Fibroblast of villous mesenchyme (primary cell): ENCODE results near the gene GRK3. TPM values are rescaled to one million over a fixed set of nuclear protein-coding genes. Genes with fewer than 3 reads are reported as not detected.

Source experiments
- DNase-seq: peaks from one replicate; pipeline ENCODE4 v3.0.0-alpha.2; 2010; ENCODE audit warnings: low read depth
- H3K4me3 ChIP-seq: 2 replicates; pipeline ENCODE4 v1.5.1; 2011; ENCODE audit warnings: low read depth, mild to moderate bottlenecking, low read length
- total RNA-seq: library from RNA; depleted of rRNA; stranded (reverse); fragments of >200 nt; gene quantifications from 2 replicates; pipeline ENCODE4 v1.2.3, GENCODE V29; 2012
- TF ChIP-seq, protein P1 (sequence below): IDR thresholded peaks from 2 replicates; pipeline ENCODE4 v1.5.1; 2012; ENCODE audit warnings: low read depth, mild to moderate bottlenecking, low read length; ENCODE audit not compliant: insufficient read depth

GRK3 gene
- total RNA-seq, 1 donor, result 1.7 TPM

DNA sequence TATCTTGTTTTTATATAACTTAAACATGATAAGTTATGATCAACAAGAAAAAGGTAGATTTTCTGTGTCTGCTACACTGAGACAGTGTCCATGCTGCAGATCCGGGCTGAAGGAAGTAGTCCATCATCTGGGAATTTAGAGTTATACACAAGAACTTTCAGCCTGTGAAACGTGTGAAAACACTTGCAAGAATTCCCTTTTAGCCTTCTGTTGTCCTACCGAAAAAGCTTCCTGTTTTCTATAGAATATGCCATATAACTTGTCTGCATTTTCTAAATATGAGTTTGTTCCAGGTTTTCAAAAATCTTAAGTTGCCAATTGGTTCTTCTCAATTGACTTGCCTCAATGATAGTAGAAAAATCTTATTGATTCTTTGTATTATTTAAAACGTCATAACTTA lies 113.2 kb downstream of the GRK3 start:
- no peak for DNase-seq
- TF ChIP-seq, protein P1, sequence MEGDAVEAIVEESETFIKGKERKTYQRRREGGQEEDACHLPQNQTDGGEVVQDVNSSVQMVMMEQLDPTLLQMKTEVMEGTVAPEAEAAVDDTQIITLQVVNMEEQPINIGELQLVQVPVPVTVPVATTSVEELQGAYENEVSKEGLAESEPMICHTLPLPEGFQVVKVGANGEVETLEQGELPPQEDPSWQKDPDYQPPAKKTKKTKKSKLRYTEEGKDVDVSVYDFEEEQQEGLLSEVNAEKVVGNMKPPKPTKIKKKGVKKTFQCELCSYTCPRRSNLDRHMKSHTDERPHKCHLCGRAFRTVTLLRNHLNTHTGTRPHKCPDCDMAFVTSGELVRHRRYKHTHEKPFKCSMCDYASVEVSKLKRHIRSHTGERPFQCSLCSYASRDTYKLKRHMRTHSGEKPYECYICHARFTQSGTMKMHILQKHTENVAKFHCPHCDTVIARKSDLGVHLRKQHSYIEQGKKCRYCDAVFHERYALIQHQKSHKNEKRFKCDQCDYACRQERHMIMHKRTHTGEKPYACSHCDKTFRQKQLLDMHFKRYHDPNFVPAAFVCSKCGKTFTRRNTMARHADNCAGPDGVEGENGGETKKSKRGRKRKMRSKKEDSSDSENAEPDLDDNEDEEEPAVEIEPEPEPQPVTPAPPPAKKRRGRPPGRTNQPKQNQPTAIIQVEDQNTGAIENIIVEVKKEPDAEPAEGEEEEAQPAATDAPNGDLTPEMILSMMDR, result no peak
- H3K4me3 ChIP-seq, result no peak overlapping the region

DNA sequence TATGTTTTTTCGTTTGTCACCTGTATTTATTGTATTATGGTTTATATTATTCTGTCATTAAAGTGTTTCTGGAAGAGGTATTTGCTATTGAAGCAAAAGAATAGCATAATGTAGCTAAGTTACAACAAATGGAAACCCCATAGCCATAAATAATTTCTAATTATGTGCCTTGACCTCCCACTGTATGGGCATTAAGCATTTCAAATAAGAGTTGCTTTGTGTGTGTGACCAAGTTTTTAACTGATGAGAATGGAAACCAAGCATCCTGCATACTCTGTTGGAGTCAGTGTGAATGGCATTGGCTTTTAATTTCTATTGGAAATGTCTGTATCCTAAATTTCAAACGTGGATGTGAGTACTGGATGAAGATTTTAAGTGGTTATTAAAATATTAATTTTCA lies 115.6 kb downstream of the GRK3 start:
- TF ChIP-seq, protein P1, result no peak
- H3K4me3 ChIP-seq, result no peak overlapping the region
- DNase-seq, result no peak

DNA sequence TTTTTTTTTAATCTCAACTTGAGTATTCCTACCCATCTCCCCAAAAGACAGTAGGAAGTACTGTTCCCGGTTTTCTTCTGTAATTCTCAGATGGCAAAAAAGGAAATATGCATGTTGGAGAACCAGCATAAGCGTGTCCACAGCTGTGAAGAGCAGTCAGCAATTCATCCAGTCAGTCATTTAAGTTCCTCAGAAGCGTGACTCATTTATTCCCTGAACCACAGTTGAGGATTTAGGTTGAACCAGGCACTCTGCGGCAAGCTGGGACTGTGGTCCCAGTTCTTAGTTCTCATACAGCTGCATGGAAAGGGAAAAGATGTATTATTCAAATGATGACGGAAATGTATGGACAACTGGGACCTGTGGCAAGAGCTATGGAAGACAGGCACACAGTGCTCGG lies 116.5 kb downstream of the GRK3 start:
- no peak for DNase-seq
- TF ChIP-seq, protein P1, result no peak
- H3K4me3 ChIP-seq, result no peak overlapping the region

DNA sequence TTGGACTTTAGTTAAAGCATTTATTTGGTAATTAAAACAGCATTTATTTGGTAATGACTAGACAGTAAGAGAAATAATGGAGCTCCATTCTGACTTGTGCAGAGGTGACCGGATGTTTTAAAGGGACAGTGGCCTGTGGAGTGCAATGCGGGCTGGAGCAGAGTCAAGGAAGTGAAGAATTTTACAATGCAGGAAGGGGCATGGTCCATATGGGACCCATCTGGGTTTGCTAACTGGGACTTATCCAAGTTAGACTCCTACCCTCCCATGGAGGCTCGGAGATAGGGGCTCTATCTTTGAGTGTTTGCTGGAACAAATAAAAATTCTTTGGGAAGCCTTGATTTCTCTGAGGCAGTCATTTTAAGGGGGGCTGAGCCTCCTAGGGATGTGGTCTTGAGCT lies 117.6 kb downstream of the GRK3 start:
- no peak overlapping the region for H3K4me3 ChIP-seq
- TF ChIP-seq, protein P1, result no peak
- DNase-seq, result no peak

DNA sequence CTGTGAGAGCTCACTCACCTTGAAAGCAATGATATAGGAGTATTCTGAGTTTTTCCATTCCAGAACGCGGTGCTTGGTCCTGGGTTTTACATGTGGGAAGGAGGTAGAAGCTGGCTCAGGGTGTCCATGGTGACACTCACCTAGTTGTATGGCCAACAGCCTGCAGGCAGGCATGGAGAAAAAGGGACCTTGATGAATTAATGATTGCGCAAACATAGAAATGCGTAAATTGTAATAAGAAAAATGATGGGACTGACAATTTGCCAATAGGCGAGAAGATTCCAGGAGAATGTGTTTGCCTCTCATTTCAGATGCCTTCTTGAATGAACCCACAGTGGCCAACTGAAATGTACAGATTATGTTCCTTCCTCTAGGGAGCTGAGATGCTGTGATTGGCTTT lies 124.2 kb downstream of the GRK3 start:
- H3K4me3 ChIP-seq, result no peak overlapping the region
- no peak for DNase-seq
- TF ChIP-seq, protein P1, result no peak

DNA sequence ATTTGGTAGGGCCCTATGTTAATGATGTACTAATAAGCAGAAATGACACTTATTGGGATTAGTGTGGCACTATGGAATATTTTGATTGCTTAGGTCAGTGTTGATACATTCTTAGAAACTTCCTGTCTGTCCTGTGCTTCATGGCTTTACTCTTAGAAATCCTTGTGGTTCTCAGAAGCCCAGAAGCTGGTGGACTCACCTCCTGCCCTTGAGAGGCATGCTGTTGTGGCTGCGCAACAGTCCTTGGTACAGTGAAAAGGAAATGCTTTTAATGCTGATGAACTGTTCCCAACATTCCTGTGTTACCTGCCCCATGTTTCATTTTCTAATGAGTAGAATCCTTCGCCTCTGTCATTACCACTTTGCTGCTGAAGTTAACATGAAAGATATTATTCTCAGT lies 125.2 kb downstream of the GRK3 start:
- H3K4me3 ChIP-seq, result no peak overlapping the region
- DNase-seq, result no peak
- TF ChIP-seq, protein P1, result no peak

DNA sequence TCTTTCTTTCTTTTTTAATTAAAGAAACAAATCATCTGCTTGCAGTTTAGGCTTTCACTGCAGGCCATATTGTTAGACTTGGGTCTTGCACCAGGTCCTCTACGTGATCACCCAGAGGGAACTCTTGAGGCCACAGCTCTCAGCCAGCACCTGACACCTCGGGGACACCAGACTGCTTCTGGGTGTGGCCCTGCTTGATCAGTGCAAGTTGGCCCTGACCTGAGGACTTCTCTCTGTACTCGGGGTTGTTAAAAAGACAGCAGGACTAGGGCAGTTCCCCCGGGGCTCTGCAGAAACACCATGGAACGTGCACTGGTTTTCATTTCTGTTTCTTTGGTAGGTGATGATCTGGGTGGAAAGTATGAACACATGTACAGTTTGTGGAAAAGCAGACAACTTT lies 126.3 kb downstream of the GRK3 start:
- TF ChIP-seq, protein P1, result no peak
- DNase-seq, result no peak
- H3K4me3 ChIP-seq, result no peak overlapping the region
